HCT116 (cell line): ENCODE measurements around the gene COX10. TPM values are rescaled to one million over a fixed set of nuclear protein-coding genes. Genes with fewer than 3 reads are reported as not detected.

Source experiments
- ATAC-seq: fragments of 200-7000 bp; cut with Tn5 transposase; 2 replicates; pipeline ENCODE4 v1.9.1; 2020; ENCODE audit warnings: mild to moderate bottlenecking, moderate library complexity
- BruUV-seq: library from RNA; stranded (reverse); fragments of 400-500 nt; replicated peaks from 2 replicates; lab custom pipeline; 2021; lab: Mats Ljungman, UMichigan
- CTCF ChIA-PET: fragments of 300-600 bp; sonication (Branson Sonifier 250); formaldehyde crosslinking; loops from one replicate; lab custom pipeline; 2021; ENCODE audit warnings: antibody characterized with exemption; lab: Charles Lee
- POLR2A ChIA-PET: fragments of 300-600, 350-600 bp; sonication (Branson Sonifier 250); formaldehyde crosslinking; loops from one replicate; lab custom pipeline; 2021; ENCODE audit warnings: antibody characterized with exemption; lab: Charles Lee
- RAD21 ChIA-PET, 2 experiments: fragments of 300-600 bp; sonication (Branson Sonifier 250); formaldehyde crosslinking; loops; one replicate each; lab custom pipeline; 2023; ENCODE audit warnings: low total read pairs in 2 of 2; ENCODE audit not compliant: uncharacterized antibody in 2 of 2, unreplicated experiment in 2 of 2, low non-redundant PET in 1 of 2; lab: Charles Lee
- DNase-seq: peaks from one replicate; pipeline ENCODE4 v3.0.0-alpha.2; 2010; ENCODE audit warnings: low read depth, low spot score
- H2AFZ ChIP-seq: fragments of 200-600 bp; shearing (Covaris generic), sonication (generic); 2 replicates; pipeline ENCODE4 v1.6.1; 2017; ENCODE audit warnings: low read depth, mixed run types, mixed read lengths, antibody characterized with exemption, low read length; ENCODE audit not compliant: poor library complexity, severe bottlenecking
- H3K27ac ChIP-seq: 2 replicates; pipeline ENCODE4 v1.5.1; 2012; ENCODE audit warnings: low read depth, low read length
- H3K27me3 ChIP-seq: fragments of 200-600 bp; sonication (generic); 2 replicates; pipeline ENCODE4 v1.6.1; 2016; ENCODE audit warnings: mixed run types, low read length, mixed read lengths; ENCODE audit not compliant: insufficient read depth
- H3K36me3 ChIP-seq, 2 experiments: fragments of 200-500 bp in 1 of 2; fragments of 200-600 bp in 1 of 2; sonication (Bioruptor generic) in 1 of 2; sonication (generic) in 1 of 2; 2 replicates each; pipeline versions ENCODE4 v1.5.1 to v1.6.1; 2014 to 2016; ENCODE audit warnings: low read length in 2 of 2, inconsistent platforms in 1 of 2, mixed read lengths in 1 of 2, mixed run types in 1 of 2; ENCODE audit not compliant: insufficient read depth in 2 of 2, control insufficient read depth in 1 of 2
- H3K4me1 ChIP-seq, 2 experiments: fragments of 200-600 bp in 1 of 2; sonication (generic) in 1 of 2; 2 replicates each; pipeline versions ENCODE4 v1.5.1 to v1.6.1; 2012 to 2017; ENCODE audit warnings: low read length in 2 of 2, inconsistent platforms in 1 of 2, mild to moderate bottlenecking in 1 of 2, mixed read lengths in 1 of 2, mixed run types in 1 of 2, moderate library complexity in 1 of 2; ENCODE audit not compliant: insufficient read depth in 2 of 2, control insufficient read depth in 1 of 2
- H3K4me2 ChIP-seq: fragments of 200-600 bp; sonication (generic); 2 replicates; pipeline ENCODE4 v1.6.1; 2017; ENCODE audit warnings: mixed run types, low read length, mixed read lengths
- H3K4me3 ChIP-seq, 2 experiments: fragments of 200-600 bp in 1 of 2; sonication (generic) in 1 of 2; replicated peaks in 1 of 2; 2 replicates each; pipeline ENCODE4 v1.5.1; 2011 to 2016; ENCODE audit warnings: low read length in 2 of 2, control low read depth in 1 of 2, low read depth in 1 of 2, mild to moderate bottlenecking in 1 of 2, mixed read lengths in 1 of 2, mixed run types in 1 of 2
- H3K79me2 ChIP-seq: fragments of 200-600 bp; sonication (generic); 2 replicates; pipeline ENCODE4 v1.6.1; 2017; ENCODE audit warnings: mild to moderate bottlenecking, mixed run types, low read length, moderate library complexity, mixed read lengths; ENCODE audit not compliant: insufficient read depth
- H3K9ac ChIP-seq: fragments of 200-600 bp; sonication (generic); 2 replicates; pipeline ENCODE4 v1.6.1; 2016; ENCODE audit warnings: low read length, mixed read lengths
- H3K9me2 ChIP-seq: fragments of 200-600 bp; sonication (generic), shearing (Covaris generic); 2 replicates; pipeline ENCODE4 v1.6.1; 2017; ENCODE audit warnings: mixed run types, mild to moderate bottlenecking, moderate library complexity; ENCODE audit not compliant: insufficient read depth
- H3K9me3 ChIP-seq, 2 experiments: fragments of 200-500 bp in 1 of 2; fragments of 200-600 bp in 1 of 2; sonication (Bioruptor generic) in 1 of 2; sonication (generic) in 1 of 2; 2 replicates each; pipeline ENCODE4 v1.6.1; 2014 to 2017; ENCODE audit warnings: low read length in 2 of 2, mixed read lengths in 2 of 2, inconsistent platforms in 1 of 2, low read depth in 1 of 2, mild to moderate bottlenecking in 1 of 2, mixed run types in 1 of 2, moderate library complexity in 1 of 2; ENCODE audit not compliant: control insufficient read depth in 1 of 2, insufficient read depth in 1 of 2
- H4K20me1 ChIP-seq: fragments of 200-600 bp; sonication (generic), shearing (Covaris generic); 2 replicates; pipeline ENCODE4 v1.6.1; 2017; ENCODE audit warnings: mixed run types, mild to moderate bottlenecking, moderate library complexity; ENCODE audit not compliant: insufficient read depth
- ATF3 ChIP-seq: IDR thresholded peaks from 2 replicates; pipeline ENCODE4 v1.6.1; 2012
- CBX3 ChIP-seq: IDR thresholded peaks from 2 replicates; pipeline ENCODE4 v1.6.1; 2012; ENCODE audit warnings: low read depth
- CEBPB ChIP-seq: IDR thresholded peaks from 2 replicates; pipeline ENCODE4 v1.6.1; 2012; ENCODE audit warnings: low read depth
- CTCF ChIP-seq, 3 experiments: fragments of 200-600 bp in 1 of 3; sonication (generic) in 1 of 3; IDR thresholded peaks in 2 of 3; conservative IDR thresholded peaks in 1 of 3; 2 replicates each; pipeline ENCODE4 v1.5.1; 2012 to 2017; ENCODE audit warnings: low read depth in 2 of 3, low read length in 2 of 3, antibody characterized with exemption in 1 of 3, borderline replicate concordance in 1 of 3, control low read depth in 1 of 3, mild to moderate bottlenecking in 1 of 3, mixed read lengths in 1 of 3, mixed run types in 1 of 3, moderate library complexity in 1 of 3; ENCODE audit not compliant: insufficient read depth in 1 of 3
- EGR1 ChIP-seq: IDR thresholded peaks from 2 replicates; pipeline ENCODE4 v1.6.1; 2012; ENCODE audit warnings: low read depth
- ELF1 ChIP-seq: IDR thresholded peaks from 2 replicates; pipeline ENCODE4 v1.6.1; 2012; ENCODE audit warnings: low read depth, borderline replicate concordance
- EZH2 ChIP-seq: fragments of 200-600 bp; sonication (generic); IDR thresholded peaks from 2 replicates; pipeline ENCODE4 v1.6.1; 2017; ENCODE audit warnings: antibody characterized with exemption, mixed run types
- EZH2phosphoT487 ChIP-seq: fragments of 200-600 bp; IDR thresholded peaks from 2 replicates; pipeline ENCODE4 v1.6.1; 2018; ENCODE audit warnings: antibody characterized with exemption, borderline replicate concordance
- FOSL1 ChIP-seq: IDR thresholded peaks from 2 replicates; pipeline ENCODE4 v1.6.1; 2012; ENCODE audit warnings: low read depth
- JUND ChIP-seq: IDR thresholded peaks from 2 replicates; pipeline ENCODE4 v1.6.1; 2012
- POLR2A ChIP-seq: IDR thresholded peaks from 2 replicates; pipeline ENCODE4 v1.7.0; 2011; ENCODE audit warnings: borderline replicate concordance; ENCODE audit not compliant: insufficient read depth, insufficient read length; ENCODE audit errors: extremely low read depth
- RAD21 ChIP-seq: IDR thresholded peaks from 2 replicates; pipeline ENCODE4 v1.6.1; 2012; ENCODE audit warnings: low read depth, mild to moderate bottlenecking
- SP1 ChIP-seq: IDR thresholded peaks from 2 replicates; pipeline ENCODE4 v1.6.1; 2012; ENCODE audit warnings: low read depth
- SRF ChIP-seq: IDR thresholded peaks from 2 replicates; pipeline ENCODE4 v1.6.1; 2012; ENCODE audit warnings: low read depth
- TCF7L2 ChIP-seq: IDR thresholded peaks from 2 replicates; pipeline ENCODE4 v1.7.0; 2011; ENCODE audit warnings: borderline replicate concordance, inconsistent platforms; ENCODE audit not compliant: insufficient read depth, insufficient read length; ENCODE audit errors: extremely low read depth
- YY1 ChIP-seq: IDR thresholded peaks from 2 replicates; pipeline ENCODE4 v1.6.1; 2011; ENCODE audit warnings: low read length, low read depth, moderate library complexity, mild to moderate bottlenecking; ENCODE audit not compliant: insufficient replicate concordance; ENCODE audit errors: extremely low read depth
- ZFX ChIP-seq: fragments of 450-650 bp; IDR thresholded peaks from 2 replicates; pipeline ENCODE4 v1.6.1; 2017
- intact Hi-C: fragments of 100-400 bp; cut with micrococcal nuclease; formaldehyde crosslinking; loops from 2 replicates; pipeline ENCODE4 v1.10.0; 2022
- total RNA-seq: library from RNA; stranded (reverse); gene quantifications from one replicate; pipeline ENCODE4 v1.2.1, GENCODE V29; 2021; ENCODE audit not compliant: unreplicated experiment
- TF ChIP-seq, protein P1 (sequence below): IDR thresholded peaks from 2 replicates; pipeline ENCODE4 v1.6.1; 2012
- TF ChIP-seq, protein P2 (sequence below): IDR thresholded peaks from 2 replicates; pipeline ENCODE4 v1.6.1; 2012; ENCODE audit warnings: low read depth

COX10 gene
- total RNA-seq, 1 experiment from 2014 or later, result 22.4 TPM

DNA sequence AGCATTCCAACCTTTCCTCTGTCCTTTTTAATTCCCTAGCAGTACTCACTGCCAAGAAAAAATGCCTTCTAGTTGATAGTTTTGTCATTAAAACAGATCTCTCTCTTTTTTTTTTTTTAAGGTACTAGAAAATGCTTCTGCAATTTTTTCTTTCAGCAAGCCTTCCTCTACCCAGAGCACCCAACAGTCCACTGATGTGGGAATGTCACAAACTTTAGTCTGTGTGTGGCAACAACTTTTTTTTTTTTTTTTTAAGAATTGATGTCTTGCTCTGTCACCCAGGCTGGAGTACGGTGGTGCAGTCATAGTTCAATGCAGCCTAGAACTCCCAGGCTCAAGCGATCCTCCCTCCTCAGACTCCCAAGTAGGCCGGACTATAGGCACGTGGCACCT lies 132.7 kb downstream of the COX10 start:
- TF ChIP-seq RAD21, result no peak
- TF ChIP-seq POLR2A, result no peak
- TF ChIP-seq EZH2phosphoT487, result no peak
- TF ChIP-seq CBX3, result no peak
- no peak for TF ChIP-seq YY1
- no peak for TF ChIP-seq FOSL1
- TF ChIP-seq TCF7L2, result no peak
- no peak for TF ChIP-seq SRF
- no peak for TF ChIP-seq ELF1
- TF ChIP-seq, protein P1, sequence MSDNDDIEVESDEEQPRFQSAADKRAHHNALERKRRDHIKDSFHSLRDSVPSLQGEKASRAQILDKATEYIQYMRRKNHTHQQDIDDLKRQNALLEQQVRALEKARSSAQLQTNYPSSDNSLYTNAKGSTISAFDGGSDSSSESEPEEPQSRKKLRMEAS, result no peak
- TF ChIP-seq EGR1, result no peak
- no peak for TF ChIP-seq JUND
- no peak for TF ChIP-seq EZH2
- TF ChIP-seq CTCF (IDR thresholded peaks at IDR 0.05 in 2 of 3, conservative IDR thresholded peaks at IDR 0.05 in 1 of 3; ENCODE audit: borderline replicate concordance in 1 of 3, insufficient read depth in 1 of 3, low read depth in 2 of 3, low read length in 2 of 3), result no peak
- no peak for TF ChIP-seq SP1
- no peak for TF ChIP-seq ZFX
- TF ChIP-seq ATF3, result no peak
- no peak for TF ChIP-seq CEBPB
- TF ChIP-seq, protein P2, sequence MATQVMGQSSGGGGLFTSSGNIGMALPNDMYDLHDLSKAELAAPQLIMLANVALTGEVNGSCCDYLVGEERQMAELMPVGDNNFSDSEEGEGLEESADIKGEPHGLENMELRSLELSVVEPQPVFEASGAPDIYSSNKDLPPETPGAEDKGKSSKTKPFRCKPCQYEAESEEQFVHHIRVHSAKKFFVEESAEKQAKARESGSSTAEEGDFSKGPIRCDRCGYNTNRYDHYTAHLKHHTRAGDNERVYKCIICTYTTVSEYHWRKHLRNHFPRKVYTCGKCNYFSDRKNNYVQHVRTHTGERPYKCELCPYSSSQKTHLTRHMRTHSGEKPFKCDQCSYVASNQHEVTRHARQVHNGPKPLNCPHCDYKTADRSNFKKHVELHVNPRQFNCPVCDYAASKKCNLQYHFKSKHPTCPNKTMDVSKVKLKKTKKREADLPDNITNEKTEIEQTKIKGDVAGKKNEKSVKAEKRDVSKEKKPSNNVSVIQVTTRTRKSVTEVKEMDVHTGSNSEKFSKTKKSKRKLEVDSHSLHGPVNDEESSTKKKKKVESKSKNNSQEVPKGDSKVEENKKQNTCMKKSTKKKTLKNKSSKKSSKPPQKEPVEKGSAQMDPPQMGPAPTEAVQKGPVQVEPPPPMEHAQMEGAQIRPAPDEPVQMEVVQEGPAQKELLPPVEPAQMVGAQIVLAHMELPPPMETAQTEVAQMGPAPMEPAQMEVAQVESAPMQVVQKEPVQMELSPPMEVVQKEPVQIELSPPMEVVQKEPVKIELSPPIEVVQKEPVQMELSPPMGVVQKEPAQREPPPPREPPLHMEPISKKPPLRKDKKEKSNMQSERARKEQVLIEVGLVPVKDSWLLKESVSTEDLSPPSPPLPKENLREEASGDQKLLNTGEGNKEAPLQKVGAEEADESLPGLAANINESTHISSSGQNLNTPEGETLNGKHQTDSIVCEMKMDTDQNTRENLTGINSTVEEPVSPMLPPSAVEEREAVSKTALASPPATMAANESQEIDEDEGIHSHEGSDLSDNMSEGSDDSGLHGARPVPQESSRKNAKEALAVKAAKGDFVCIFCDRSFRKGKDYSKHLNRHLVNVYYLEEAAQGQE, result no peak
- TF ChIP-seq, all 23 proteins: peak for 0
- ChIA-PET RAD21 (no interaction called here), CTCF (no interaction called here)

More for the DNA sequence above, 132.7 kb downstream of the COX10 start:
- DNase-seq (no peak), ATAC-seq (no peak)
- Histone ChIP-seq H3K4me1 (peaks cover 12 to 24% of the 10 kb centered on the region in 2 experiments), H3K27me3 (no peaks in the 10 kb centered on the region), H3K27ac (no peak overlapping the region), H3K9me2 (no peaks in the 10 kb centered on the region), H4K20me1 (no peaks in the 10 kb centered on the region), H3K9ac (no peak overlapping the region), H2AFZ (no peak overlapping the region), H3K36me3 (no peaks in the 10 kb centered on the region), H3K79me2 (no peaks in the 10 kb centered on the region), H3K4me2 (no peak overlapping the region), H3K9me3 (no peaks in the 10 kb centered on the region), H3K4me3 (no peak overlapping the region)
- BruUV-seq, result no TSS peak
- intact Hi-C loops, result no loop called here
- POLR2A ChIA-PET, result no interaction called here
